ENCODE data around the gene BIVM.
A peak's percentile ranks its signal among the peaks of the same experiment; 100 is the strongest.

Gene BIVM, protein sequence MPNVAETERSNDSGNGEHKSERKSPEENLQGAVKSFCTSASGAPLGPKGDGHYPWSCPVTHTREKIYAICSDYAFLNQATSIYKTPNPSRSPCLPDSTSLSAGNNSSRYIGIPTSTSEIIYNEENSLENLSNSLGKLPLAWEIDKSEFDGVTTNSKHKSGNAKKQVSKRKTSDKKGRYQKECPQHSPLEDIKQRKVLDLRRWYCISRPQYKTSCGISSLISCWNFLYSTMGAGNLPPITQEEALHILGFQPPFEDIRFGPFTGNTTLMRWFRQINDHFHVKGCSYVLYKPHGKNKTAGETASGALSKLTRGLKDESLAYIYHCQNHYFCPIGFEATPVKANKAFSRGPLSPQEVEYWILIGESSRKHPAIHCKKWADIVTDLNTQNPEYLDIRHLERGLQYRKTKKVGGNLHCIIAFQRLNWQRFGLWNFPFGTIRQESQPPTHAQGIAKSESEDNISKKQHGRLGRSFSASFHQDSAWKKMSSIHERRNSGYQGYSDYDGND

DNA sequence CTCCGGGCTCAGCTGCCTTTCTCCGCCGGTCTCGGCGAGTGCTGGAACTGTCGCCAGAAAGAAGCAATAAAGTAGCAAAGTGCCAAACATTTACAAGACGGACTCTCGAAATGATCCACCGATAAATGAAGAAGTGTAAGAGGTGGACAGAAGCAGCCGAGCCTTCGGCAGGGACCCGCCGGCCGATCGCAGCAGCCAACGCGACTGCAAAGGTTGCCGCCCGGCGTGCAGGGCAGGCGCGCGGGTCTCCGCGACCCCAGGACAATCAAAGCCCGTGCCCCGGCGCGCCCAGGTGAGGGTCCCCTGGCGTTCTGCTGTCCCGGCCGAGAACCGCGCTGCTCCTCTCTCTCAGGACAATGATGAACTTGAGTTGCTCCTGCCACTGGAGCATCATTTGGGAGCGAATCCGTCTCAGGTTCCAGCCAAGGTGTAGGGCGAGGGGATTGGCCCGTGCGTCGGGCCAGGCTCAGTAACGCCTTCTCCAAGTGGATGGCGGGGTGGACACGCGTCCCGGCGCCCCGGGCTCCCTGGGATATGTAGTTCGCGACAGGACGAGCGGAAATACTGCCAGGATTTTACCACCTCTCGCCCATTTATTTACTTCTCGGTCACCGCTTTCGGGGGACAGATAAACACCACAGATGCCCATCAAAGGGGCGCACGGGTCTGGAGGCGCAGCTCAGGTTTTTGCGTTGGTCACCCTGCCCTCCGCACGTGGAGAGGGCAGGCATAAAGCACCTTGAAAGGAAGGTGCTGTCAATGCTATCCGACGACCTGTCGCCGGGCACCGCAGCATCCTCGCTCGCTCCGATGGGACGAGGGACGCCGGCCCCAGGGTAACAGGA is at the start of gene BIVM, which contains the start of gene POGLUT2:
TSS of gene BIVM (plus strand) at position 539 of the 845 bp plus-strand sequence. CDS start 8,149 bp downstream, outside the sequence.
TSS of gene POGLUT2 (minus strand) at position 396 of the 845 bp plus-strand sequence. CDS start at position 90, 306 bp downstream.
- TF ChIP-seq ZNF70 (CRISPR knock-in tag; IDR thresholded peaks at IDR 0.05) (no peak), ZFP30 (CRISPR knock-in tag; IDR thresholded peaks at IDR 0.05) (no peak), ZNF8 (CRISPR knock-in tag; IDR thresholded peaks at IDR 0.05) (no peak), ESRRG (CRISPR knock-in tag; IDR thresholded peaks at IDR 0.05) (no peak), GLIS3 (CRISPR knock-in tag; IDR thresholded peaks at IDR 0.05) (no peak), ZNF565 (CRISPR knock-in tag; conservative IDR thresholded peaks at IDR 0.05; ENCODE audit: low read depth) (no peak), TOX (CRISPR knock-in tag; IDR thresholded peaks at IDR 0.05; ENCODE audit: borderline replicate concordance) (no peak), ISL1 (CRISPR knock-in tag; IDR thresholded peaks at IDR 0.05) (no peak), SNAI2 (CRISPR knock-in tag; IDR thresholded peaks at IDR 0.05) (no peak), TCF4 (CRISPR knock-in tag; IDR thresholded peaks at IDR 0.05; ENCODE audit: borderline replicate concordance) (no peak), OSR1 (CRISPR knock-in tag; IDR thresholded peaks at IDR 0.05) (no peak), ZC3H10 (CRISPR knock-in tag; IDR thresholded peaks at IDR 0.05) (no peak), PPARA (CRISPR knock-in tag; IDR thresholded peaks at IDR 0.05; ENCODE audit: borderline replicate concordance) (no peak), BACH2 (CRISPR knock-in tag; IDR thresholded peaks at IDR 0.05; ENCODE audit: borderline replicate concordance) (no peak)
- TF ChIP-seq, protein P1, sequence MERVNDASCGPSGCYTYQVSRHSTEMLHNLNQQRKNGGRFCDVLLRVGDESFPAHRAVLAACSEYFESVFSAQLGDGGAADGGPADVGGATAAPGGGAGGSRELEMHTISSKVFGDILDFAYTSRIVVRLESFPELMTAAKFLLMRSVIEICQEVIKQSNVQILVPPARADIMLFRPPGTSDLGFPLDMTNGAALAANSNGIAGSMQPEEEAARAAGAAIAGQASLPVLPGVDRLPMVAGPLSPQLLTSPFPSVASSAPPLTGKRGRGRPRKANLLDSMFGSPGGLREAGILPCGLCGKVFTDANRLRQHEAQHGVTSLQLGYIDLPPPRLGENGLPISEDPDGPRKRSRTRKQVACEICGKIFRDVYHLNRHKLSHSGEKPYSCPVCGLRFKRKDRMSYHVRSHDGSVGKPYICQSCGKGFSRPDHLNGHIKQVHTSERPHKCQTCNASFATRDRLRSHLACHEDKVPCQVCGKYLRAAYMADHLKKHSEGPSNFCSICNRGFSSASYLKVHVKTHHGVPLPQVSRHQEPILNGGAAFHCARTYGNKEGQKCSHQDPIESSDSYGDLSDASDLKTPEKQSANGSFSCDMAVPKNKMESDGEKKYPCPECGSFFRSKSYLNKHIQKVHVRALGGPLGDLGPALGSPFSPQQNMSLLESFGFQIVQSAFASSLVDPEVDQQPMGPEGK (CRISPR knock-in tag; IDR thresholded peaks at IDR 0.05; ENCODE audit: borderline replicate concordance), result no peak
- TF ChIP-seq, protein P2, sequence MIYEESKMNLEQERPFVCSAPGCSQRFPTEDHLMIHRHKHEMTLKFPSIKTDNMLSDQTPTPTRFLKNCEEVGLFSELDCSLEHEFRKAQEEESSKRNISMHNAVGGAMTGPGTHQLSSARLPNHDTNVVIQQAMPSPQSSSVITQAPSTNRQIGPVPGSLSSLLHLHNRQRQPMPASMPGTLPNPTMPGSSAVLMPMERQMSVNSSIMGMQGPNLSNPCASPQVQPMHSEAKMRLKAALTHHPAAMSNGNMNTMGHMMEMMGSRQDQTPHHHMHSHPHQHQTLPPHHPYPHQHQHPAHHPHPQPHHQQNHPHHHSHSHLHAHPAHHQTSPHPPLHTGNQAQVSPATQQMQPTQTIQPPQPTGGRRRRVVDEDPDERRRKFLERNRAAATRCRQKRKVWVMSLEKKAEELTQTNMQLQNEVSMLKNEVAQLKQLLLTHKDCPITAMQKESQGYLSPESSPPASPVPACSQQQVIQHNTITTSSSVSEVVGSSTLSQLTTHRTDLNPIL (CRISPR knock-in tag; IDR thresholded peaks at IDR 0.05; ENCODE audit: low read depth), result no peak
- TF ChIP-seq, protein P3, sequence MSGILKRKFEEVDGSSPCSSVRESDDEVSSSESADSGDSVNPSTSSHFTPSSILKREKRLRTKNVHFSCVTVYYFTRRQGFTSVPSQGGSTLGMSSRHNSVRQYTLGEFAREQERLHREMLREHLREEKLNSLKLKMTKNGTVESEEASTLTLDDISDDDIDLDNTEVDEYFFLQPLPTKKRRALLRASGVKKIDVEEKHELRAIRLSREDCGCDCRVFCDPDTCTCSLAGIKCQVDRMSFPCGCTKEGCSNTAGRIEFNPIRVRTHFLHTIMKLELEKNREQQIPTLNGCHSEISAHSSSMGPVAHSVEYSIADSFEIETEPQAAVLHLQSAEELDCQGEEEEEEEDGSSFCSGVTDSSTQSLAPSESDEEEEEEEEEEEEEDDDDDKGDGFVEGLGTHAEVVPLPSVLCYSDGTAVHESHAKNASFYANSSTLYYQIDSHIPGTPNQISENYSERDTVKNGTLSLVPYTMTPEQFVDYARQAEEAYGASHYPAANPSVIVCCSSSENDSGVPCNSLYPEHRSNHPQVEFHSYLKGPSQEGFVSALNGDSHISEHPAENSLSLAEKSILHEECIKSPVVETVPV (CRISPR knock-in tag; IDR thresholded peaks at IDR 0.05), result no peak
- ATAC-seq, result peak; percentile 95

DNA sequence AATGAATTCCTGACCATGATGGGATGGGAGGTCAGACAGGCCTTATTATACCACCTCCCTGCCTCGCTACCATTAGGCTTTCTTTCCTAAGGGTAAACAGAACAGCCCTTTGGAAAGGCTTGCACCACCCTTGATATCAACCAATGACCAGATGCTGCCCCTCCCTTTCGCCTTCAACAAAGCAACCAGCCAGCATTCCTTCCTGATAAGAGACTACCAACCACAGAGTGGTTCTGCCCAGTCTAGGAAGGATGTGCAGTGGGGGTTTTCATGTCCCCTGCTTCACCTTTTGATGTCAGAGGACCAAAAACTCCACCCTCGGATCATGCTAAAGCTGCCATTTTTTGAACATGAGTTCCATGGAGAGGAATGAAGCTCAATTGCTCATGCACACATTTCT is 47.0 kb upstream of the BIVM start:
- TF ChIP-seq, protein P2 (CRISPR knock-in tag; IDR thresholded peaks at IDR 0.05; ENCODE audit: low read depth), result no peak
- no peak for TF ChIP-seq ARNTL (CRISPR knock-in tag; IDR thresholded peaks at IDR 0.05; ENCODE audit: borderline replicate concordance, low read depth)
- no peak for TF ChIP-seq ZC3H10 (CRISPR knock-in tag; IDR thresholded peaks at IDR 0.05)
- no peak for TF ChIP-seq ZNF8 (CRISPR knock-in tag; IDR thresholded peaks at IDR 0.05)
- no peak for TF ChIP-seq ESRRG (CRISPR knock-in tag; IDR thresholded peaks at IDR 0.05)
- TF ChIP-seq ZFP30 (CRISPR knock-in tag; IDR thresholded peaks at IDR 0.05), result no peak
- no peak for TF ChIP-seq PPARA (CRISPR knock-in tag; IDR thresholded peaks at IDR 0.05; ENCODE audit: borderline replicate concordance)
- no peak for TF ChIP-seq ZFP3 (CRISPR knock-in tag; IDR thresholded peaks at IDR 0.05)
- TF ChIP-seq, protein P4, sequence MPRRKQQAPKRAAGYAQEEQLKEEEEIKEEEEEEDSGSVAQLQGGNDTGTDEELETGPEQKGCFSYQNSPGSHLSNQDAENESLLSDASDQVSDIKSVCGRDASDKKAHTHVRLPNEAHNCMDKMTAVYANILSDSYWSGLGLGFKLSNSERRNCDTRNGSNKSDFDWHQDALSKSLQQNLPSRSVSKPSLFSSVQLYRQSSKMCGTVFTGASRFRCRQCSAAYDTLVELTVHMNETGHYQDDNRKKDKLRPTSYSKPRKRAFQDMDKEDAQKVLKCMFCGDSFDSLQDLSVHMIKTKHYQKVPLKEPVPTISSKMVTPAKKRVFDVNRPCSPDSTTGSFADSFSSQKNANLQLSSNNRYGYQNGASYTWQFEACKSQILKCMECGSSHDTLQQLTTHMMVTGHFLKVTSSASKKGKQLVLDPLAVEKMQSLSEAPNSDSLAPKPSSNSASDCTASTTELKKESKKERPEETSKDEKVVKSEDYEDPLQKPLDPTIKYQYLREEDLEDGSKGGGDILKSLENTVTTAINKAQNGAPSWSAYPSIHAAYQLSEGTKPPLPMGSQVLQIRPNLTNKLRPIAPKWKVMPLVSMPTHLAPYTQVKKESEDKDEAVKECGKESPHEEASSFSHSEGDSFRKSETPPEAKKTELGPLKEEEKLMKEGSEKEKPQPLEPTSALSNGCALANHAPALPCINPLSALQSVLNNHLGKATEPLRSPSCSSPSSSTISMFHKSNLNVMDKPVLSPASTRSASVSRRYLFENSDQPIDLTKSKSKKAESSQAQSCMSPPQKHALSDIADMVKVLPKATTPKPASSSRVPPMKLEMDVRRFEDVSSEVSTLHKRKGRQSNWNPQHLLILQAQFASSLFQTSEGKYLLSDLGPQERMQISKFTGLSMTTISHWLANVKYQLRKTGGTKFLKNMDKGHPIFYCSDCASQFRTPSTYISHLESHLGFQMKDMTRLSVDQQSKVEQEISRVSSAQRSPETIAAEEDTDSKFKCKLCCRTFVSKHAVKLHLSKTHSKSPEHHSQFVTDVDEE (CRISPR knock-in tag; IDR thresholded peaks at IDR 0.05), result no peak
- no peak for TF ChIP-seq OSR1 (CRISPR knock-in tag; IDR thresholded peaks at IDR 0.05)
- TF ChIP-seq TCF4 (CRISPR knock-in tag; IDR thresholded peaks at IDR 0.05; ENCODE audit: borderline replicate concordance), result no peak
- no peak for TF ChIP-seq GLIS3 (CRISPR knock-in tag; IDR thresholded peaks at IDR 0.05)
- ATAC-seq, result no peak

Measured in SK-N-SH treated with all-trans-retinoic acid at 6 μM for 48 hours (cell line).